Activated CD8-positive, alpha-beta memory T cell treated with anti-CD3 and anti-CD28 coated beads for 1 hour (primary cell): ENCODE data around the gene WNT5B.
"Not testable (repeated sequence)": the region's sequence is repeated elsewhere in the genome, so short reads cannot be mapped to it uniquely, and the experiment has no call there.

Experiments used
- DNase-seq, 2 donors: peaks; one replicate each; pipeline ENCODE4 v3.0.0-alpha.2; 2020; ENCODE audit warnings: low read depth in 1 of 2; ENCODE audit errors: extremely low read depth in 1 of 2

The WNT5B gene

GRCh38 chr12:1680804-1681492, 51.9 kb downstream of the WNT5B start:
- no peak for DNase-seq

- no peak for DNase-seq
These were observed 52.4 kb downstream of the WNT5B start for GRCh38 chr12:1681493-1681807.

- DNase-seq, result no peak
These were observed 59.2 kb downstream of the WNT5B start for GRCh38 chr12:1688086-1688710.

GRCh38 chr12:1690578-1691122, 61.6 kb downstream of the WNT5B start, which contains the start of gene ADIPOR2:
ADIPOR2 (plus strand) TSS chr12:1691070; CDS start chr12:1754344, 63,274 bp downstream.
- DNase-seq, result peak; percentile 85 to 91

GRCh38 chr12:1691123-1692007, 62.3 kb downstream of the WNT5B start:
- peak; percentile 3 to 14 for DNase-seq

GRCh38 chr12:1692226-1692625, 63.2 kb downstream of the WNT5B start:
- no peak for DNase-seq

- no peak for DNase-seq
These were observed 64.0 kb downstream of the WNT5B start for GRCh38 chr12:1692895-1693610.

GRCh38 chr12:1695097-1695496, 66.1 kb downstream of the WNT5B start:
- not testable (repeated sequence) for DNase-seq

- no peak for DNase-seq
These were observed 67.0 kb downstream of the WNT5B start for GRCh38 chr12:1695886-1696670.

- DNase-seq, result no peak
These were observed 67.8 kb downstream of the WNT5B start for GRCh38 chr12:1696800-1697199.
